Measurements from ENCODE around the gene FMNL1. TPM values are rescaled to one million over a fixed set of nuclear protein-coding genes. Genes with fewer than 3 reads are reported as not detected.

Gene FMNL1
- polyA plus RNA-seq, 1 donor (not counting 4 experiments of a cell fraction or from before 2014, with no cell fraction given), result 0.46 TPM

- no peak overlapping the region for H3K9ac ChIP-seq (ENCODE audit: control insufficient read depth, extremely low read depth, insufficient read depth, low read length)
- no peak for FAIRE-seq
- DNase-seq (ENCODE audit: low read depth, low spot score), result no peak
- no peaks in the 10 kb centered on the region for H3K36me3 ChIP-seq (ENCODE audit: control insufficient read depth in 2 of 2, extremely low read depth in 1 of 2, insufficient read depth in 2 of 2, low read length in 2 of 2)
- TF ChIP-seq EZH2 (IDR thresholded peaks at IDR 0.05; ENCODE audit: low read length), result no peak
- TF ChIP-seq, protein P1, sequence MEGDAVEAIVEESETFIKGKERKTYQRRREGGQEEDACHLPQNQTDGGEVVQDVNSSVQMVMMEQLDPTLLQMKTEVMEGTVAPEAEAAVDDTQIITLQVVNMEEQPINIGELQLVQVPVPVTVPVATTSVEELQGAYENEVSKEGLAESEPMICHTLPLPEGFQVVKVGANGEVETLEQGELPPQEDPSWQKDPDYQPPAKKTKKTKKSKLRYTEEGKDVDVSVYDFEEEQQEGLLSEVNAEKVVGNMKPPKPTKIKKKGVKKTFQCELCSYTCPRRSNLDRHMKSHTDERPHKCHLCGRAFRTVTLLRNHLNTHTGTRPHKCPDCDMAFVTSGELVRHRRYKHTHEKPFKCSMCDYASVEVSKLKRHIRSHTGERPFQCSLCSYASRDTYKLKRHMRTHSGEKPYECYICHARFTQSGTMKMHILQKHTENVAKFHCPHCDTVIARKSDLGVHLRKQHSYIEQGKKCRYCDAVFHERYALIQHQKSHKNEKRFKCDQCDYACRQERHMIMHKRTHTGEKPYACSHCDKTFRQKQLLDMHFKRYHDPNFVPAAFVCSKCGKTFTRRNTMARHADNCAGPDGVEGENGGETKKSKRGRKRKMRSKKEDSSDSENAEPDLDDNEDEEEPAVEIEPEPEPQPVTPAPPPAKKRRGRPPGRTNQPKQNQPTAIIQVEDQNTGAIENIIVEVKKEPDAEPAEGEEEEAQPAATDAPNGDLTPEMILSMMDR (optimal IDR thresholded peaks at IDR 0.05 in 1 of 3, IDR thresholded peaks at IDR 0.05 in 1 of 3, conservative IDR thresholded peaks at IDR 0.05 in 1 of 3; ENCODE audit: extremely low read depth in 1 of 3, insufficient read depth in 2 of 3, low read length in 3 of 3), result no peak
- H2AFZ ChIP-seq (ENCODE audit: control insufficient read depth, low read length), result no peak overlapping the region
- no peaks in the 10 kb centered on the region for H3K9me3 ChIP-seq (ENCODE audit: control insufficient read depth, low read depth, low read length)
- no peak overlapping the region for H3K4me2 ChIP-seq (ENCODE audit: control insufficient read depth, extremely low read depth, insufficient read depth, low read depth, low read length)
- H3K9me1 ChIP-seq (ENCODE audit: control insufficient read depth, extremely low read depth, insufficient read depth, low read length), result no peaks in the 10 kb centered on the region
- dilution Hi-C loops (cut with MboI; ENCODE audit: extremely low pct_ligation_motif_present, low sequenced_read_pairs), result no loop called here
- H3K4me3 ChIP-seq (ENCODE audit: control insufficient read depth in 2 of 3, extremely low read depth in 1 of 3, insufficient read depth in 2 of 3, low read depth in 1 of 3, low read length in 3 of 3), result no peak overlapping the region
- no peak overlapping the region for H3K27ac ChIP-seq (ENCODE audit: control insufficient read depth, insufficient read depth, low read length)
- peaks cover 27% of the 10 kb centered on the region for H3K27me3 ChIP-seq (ENCODE audit: control insufficient read depth, extremely low read depth, insufficient read depth, low read length)
- no peaks in the 10 kb centered on the region for H4K20me1 ChIP-seq (ENCODE audit: control insufficient read depth, extremely low read depth, insufficient read depth, low read length)
- H3K79me2 ChIP-seq (ENCODE audit: control insufficient read depth, insufficient read depth, low read length), result no peaks in the 10 kb centered on the region
- peaks cover 16% of the 10 kb centered on the region for H3K4me1 ChIP-seq (ENCODE audit: control insufficient read depth, extremely low read depth, insufficient read depth, low read length)
Measured at GRCh38 chr17:45222996-45223538, 1.4 kb downstream of the FMNL1 start.

DNA sequence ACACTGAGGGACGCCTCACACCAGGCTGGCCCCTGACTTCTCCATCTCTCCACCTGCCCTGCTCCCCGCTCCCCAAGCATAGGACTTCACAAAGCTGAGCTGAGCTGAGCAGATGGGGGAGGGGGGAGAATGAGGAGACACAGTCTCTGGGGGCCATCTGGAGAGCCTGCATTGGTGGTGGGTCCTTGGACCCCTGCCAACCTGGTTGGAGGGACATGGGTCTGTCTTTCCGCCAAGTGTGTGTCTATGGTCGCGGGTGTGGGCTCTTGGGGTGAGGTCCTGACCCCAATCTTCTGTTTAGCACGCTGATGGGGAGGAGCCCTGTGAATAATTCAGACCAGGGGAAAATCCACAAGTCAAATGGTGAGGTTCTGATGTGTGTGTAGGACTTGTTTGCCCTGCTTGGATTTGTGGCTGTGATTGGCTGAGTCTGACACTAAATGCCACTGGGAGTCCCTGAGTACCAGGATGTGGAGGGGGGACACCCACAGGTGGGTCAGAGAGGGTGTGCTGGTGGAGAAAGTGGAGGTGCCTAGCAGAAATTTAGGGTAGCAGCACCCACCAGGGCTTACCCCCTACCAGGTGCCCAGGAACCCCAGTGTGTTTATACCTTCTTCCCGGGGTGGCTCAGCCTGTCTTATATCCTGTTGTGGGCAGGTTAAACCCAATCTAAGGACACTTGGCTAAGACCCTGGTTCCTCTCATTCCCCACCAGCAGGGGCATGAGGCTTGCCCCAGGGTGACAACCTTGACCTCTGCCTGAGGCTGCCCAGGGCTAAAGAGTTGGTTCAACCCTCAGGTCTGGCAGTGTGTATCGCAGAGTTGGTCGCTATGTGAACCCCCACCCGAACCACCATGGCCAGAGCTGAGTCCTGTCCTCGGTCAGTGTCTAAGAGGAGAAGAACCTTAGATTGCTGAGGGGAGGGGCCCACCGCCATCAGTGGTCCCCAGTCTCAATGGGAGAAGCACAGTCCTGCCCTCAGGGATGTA lies 2.1 kb downstream of the FMNL1 start:
- dilution Hi-C loops (cut with MboI; ENCODE audit: extremely low pct_ligation_motif_present, low sequenced_read_pairs), result no loop called here
- Histone ChIP-seq H3K9ac (ENCODE audit: control insufficient read depth, extremely low read depth, insufficient read depth, low read length) (no peak overlapping the region), H3K27me3 (ENCODE audit: control insufficient read depth, extremely low read depth, insufficient read depth, low read length) (peaks cover 27% of the 10 kb centered on the region), H2AFZ (ENCODE audit: control insufficient read depth, low read length) (no peak overlapping the region), H3K4me1 (ENCODE audit: control insufficient read depth, extremely low read depth, insufficient read depth, low read length) (peaks cover 22% of the 10 kb centered on the region), H3K9me3 (ENCODE audit: control insufficient read depth, low read depth, low read length) (no peaks in the 10 kb centered on the region), H4K20me1 (ENCODE audit: control insufficient read depth, extremely low read depth, insufficient read depth, low read length) (no peaks in the 10 kb centered on the region), H3K36me3 (ENCODE audit: control insufficient read depth in 2 of 2, extremely low read depth in 1 of 2, insufficient read depth in 2 of 2, low read length in 2 of 2) (no peaks in the 10 kb centered on the region), H3K4me3 (ENCODE audit: control insufficient read depth in 2 of 3, extremely low read depth in 1 of 3, insufficient read depth in 2 of 3, low read depth in 1 of 3, low read length in 3 of 3) (no peak overlapping the region), H3K4me2 (ENCODE audit: control insufficient read depth, extremely low read depth, insufficient read depth, low read depth, low read length) (no peak overlapping the region), H3K27ac (ENCODE audit: control insufficient read depth, insufficient read depth, low read length) (no peak overlapping the region), H3K9me1 (ENCODE audit: control insufficient read depth, extremely low read depth, insufficient read depth, low read length) (no peaks in the 10 kb centered on the region), H3K79me2 (ENCODE audit: control insufficient read depth, insufficient read depth, low read length) (no peaks in the 10 kb centered on the region)
- FAIRE-seq (no peak), DNase-seq (ENCODE audit: low read depth, low spot score) (no peak)
- TF ChIP-seq, protein P1 (optimal IDR thresholded peaks at IDR 0.05 in 1 of 3, IDR thresholded peaks at IDR 0.05 in 1 of 3, conservative IDR thresholded peaks at IDR 0.05 in 1 of 3; ENCODE audit: extremely low read depth in 1 of 3, insufficient read depth in 2 of 3, low read length in 3 of 3), result no peak
- TF ChIP-seq EZH2 (IDR thresholded peaks at IDR 0.05; ENCODE audit: low read length), result no peak
